Stomach (tissue), 4 donors: Measurements from ENCODE around the gene MKLN1.

ENCODE experiments used
- CTCF ChIP-seq, 7 experiments: fragments of 450-650 bp in 4 of 7; fragments of 200-600 bp in 3 of 7; sonication (generic) in 3 of 7; IDR thresholded peaks; one replicate each; pipeline ENCODE4 v1.5.1; 2016 to 2019; ENCODE audit warnings: antibody characterized with exemption in 7 of 7, control low read depth in 2 of 7, mild to moderate bottlenecking in 1 of 7
- POLR2AphosphoS5 ChIP-seq, 3 donors: sonication (generic); formaldehyde crosslinking; IDR thresholded peaks; one replicate each; pipeline ENCODE4 v1.6.1; 2016; ENCODE audit warnings: antibody characterized with exemption in 3 of 3

- TF ChIP-seq CTCF (IDR thresholded peaks at IDR 0.05) (no peak), POLR2AphosphoS5 (IDR thresholded peaks at IDR 0.05) (no peak)
Observed at GRCh38 chr7:131503639-131504038, 176.0 kb downstream of the MKLN1 start.
